ENCODE results near the gene RPL6. TPM values are rescaled to one million over a fixed set of nuclear protein-coding genes. Genes with fewer than 3 reads are reported as not detected.

The RPL6 gene
- polyA plus RNA-seq, 1 donor: 3,473 TPM

- DNase-seq (ENCODE audit: low read depth): no peak
Measured at GRCh38 chr12:112380663-112381405, 28.6 kb downstream of the RPL6 start.

- no peak for DNase-seq (ENCODE audit: low read depth)
Measured at GRCh38 chr12:112375105-112375504, 34.3 kb downstream of the RPL6 start.

- no peak for DNase-seq (ENCODE audit: low read depth)
Measured at GRCh38 chr12:112374166-112374740, 35.2 kb downstream of the RPL6 start.

- no peak for DNase-seq (ENCODE audit: low read depth)
Measured at GRCh38 chr12:112370868-112371510, 38.4 kb downstream of the RPL6 start.

- DNase-seq (ENCODE audit: low read depth): no peak
Measured at GRCh38 chr12:112370199-112370598, 39.2 kb downstream of the RPL6 start.

GRCh38 chr12:112368856-112369255 is 40.5 kb downstream of the RPL6 start:
- DNase-seq (ENCODE audit: low read depth): no peak

- DNase-seq (ENCODE audit: low read depth): no peak
Measured at GRCh38 chr12:112367965-112368364, 41.4 kb downstream of the RPL6 start.

- DNase-seq (ENCODE audit: low read depth): no peak
Measured at GRCh38 chr12:112362310-112362709, 47.1 kb downstream of the RPL6 start.

- no peak for DNase-seq (ENCODE audit: low read depth)
Measured at GRCh38 chr12:112361271-112361670, 48.1 kb downstream of the RPL6 start.

GRCh38 chr12:112359290-112359689 is 50.1 kb downstream of the RPL6 start:
- no peak for DNase-seq (ENCODE audit: low read depth)

- DNase-seq (ENCODE audit: low read depth): no peak
Measured at GRCh38 chr12:112357214-112357613, 52.2 kb downstream of the RPL6 start.

Other genes starting within 250 kb of the RPL6 start
- gene HECTD4, start 27.2 kb downstream of the RPL6 start, polyA plus RNA-seq (ENCODE audit: insufficient read length): 49.7 TPM
- 60.3 TPM for gene PTPN11, start 9.3 kb upstream of the RPL6 start, polyA plus RNA-seq (ENCODE audit: insufficient read length)